Measurements from ENCODE around the gene IRGM.
"Not testable (repeated sequence)": the region's sequence is repeated elsewhere in the genome, so short reads cannot be mapped to it uniquely, and the experiment has no call there.

Gene IRGM

DNA sequence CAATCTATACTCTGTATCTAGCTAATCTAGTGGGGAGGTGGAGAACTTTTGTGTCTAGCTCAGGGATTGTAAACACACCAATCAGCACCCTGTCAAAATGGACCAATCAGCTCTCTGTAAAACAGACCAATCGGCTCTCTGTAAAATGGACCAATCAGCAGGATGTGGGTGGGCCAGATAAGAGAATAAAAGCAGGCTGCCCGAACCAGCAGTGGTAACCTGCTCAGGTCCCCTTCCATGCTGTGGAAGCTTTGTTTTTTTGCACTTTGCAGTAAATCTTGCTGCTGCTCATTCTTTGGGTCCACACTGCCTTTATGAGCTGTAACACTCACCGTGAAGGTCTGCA, at the start of gene IRGM:
IRGM (plus strand) TSS at position 214 of the 346 bp plus-strand sequence. CDS start 1,603 bp downstream, outside the sequence.
- DNase-seq (ENCODE audit: low spot score) = not testable (repeated sequence)

GRCh38 chr5:150797384-150797783, 48.9 kb upstream of the IRGM start:
- DNase-seq (ENCODE audit: low spot score) = no peak

- DNase-seq (ENCODE audit: low spot score) = peak; percentile 51
Measured at GRCh38 chr5:150801117-150801927, 45.0 kb upstream of the IRGM start.

- DNase-seq (ENCODE audit: low spot score) = no peak
Measured at GRCh38 chr5:150804388-150804787, 41.9 kb upstream of the IRGM start.

- no peak for DNase-seq (ENCODE audit: low spot score)
Measured at GRCh38 chr5:150809363-150809762, 37.0 kb upstream of the IRGM start.

DNA sequence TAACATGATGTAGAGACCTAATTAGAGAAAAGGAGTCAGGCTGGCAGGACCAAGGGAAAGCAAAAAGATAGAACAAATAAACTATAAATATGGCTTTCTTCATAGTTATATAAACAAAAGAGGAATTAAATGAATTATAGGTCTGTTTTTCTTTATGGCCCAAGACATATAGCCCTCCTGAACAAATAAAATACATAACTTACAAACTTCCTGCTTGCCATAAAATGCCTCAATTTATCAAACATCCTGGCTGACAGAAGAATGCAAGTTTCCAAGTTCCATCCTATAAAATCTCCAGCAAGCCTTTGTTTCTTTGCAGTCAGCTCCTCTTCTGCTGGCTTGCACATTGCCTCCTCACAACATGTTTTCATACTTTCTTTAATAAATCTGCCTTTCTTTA, 31.3 kb upstream of the IRGM start:
- DNase-seq (ENCODE audit: low spot score) = no peak

DNA sequence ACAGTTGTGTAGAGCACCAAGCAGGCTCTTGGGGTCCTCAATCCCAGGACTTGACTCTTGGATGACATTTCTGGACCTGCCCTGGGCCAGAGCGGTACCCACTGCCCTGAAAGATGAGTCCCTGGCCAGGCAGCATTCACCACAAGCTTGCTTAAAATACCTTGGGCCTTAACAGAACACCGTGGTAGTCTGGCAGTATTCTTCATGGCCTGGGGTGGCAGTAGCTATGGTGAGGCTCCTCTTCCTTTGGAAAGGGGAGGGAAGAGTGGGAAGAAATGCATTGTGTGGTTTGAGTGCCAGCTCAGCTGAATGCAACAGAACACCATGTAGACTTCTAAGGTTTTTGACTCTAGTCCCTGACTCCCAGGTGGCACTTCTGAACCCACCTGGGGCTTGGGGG, 29.4 kb upstream of the IRGM start:
- no peak for DNase-seq (ENCODE audit: low spot score)

GRCh38 chr5:150829744-150830143, 16.6 kb upstream of the IRGM start:
- DNase-seq (ENCODE audit: low spot score) = no peak

DNA sequence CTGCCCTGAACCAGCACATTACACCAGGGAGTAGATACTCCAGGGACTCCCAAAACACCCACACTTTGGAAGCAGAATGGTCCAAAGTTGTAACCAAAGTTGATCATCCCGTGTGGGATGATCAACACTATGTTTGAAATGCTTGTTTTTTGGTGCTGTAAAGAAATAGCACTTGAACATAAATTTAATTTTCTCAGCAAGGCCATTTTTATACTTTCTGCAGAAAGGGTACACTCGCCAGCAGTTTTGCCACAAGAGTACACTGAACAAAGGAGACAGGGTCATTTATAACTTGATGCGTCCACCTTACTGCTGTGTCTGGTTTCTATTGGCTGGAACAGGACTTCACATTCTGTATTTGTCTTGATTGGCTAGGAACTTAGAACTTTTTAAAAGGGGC, 14.5 kb upstream of the IRGM start:
- DNase-seq (ENCODE audit: low spot score) = not testable (repeated sequence)

- DNase-seq (ENCODE audit: low spot score) = no peak
Measured at GRCh38 chr5:150836064-150836463, 10.3 kb upstream of the IRGM start.

GRCh38 chr5:150836703-150837102, 9.6 kb upstream of the IRGM start:
- DNase-seq (ENCODE audit: low spot score) = no peak

DNA sequence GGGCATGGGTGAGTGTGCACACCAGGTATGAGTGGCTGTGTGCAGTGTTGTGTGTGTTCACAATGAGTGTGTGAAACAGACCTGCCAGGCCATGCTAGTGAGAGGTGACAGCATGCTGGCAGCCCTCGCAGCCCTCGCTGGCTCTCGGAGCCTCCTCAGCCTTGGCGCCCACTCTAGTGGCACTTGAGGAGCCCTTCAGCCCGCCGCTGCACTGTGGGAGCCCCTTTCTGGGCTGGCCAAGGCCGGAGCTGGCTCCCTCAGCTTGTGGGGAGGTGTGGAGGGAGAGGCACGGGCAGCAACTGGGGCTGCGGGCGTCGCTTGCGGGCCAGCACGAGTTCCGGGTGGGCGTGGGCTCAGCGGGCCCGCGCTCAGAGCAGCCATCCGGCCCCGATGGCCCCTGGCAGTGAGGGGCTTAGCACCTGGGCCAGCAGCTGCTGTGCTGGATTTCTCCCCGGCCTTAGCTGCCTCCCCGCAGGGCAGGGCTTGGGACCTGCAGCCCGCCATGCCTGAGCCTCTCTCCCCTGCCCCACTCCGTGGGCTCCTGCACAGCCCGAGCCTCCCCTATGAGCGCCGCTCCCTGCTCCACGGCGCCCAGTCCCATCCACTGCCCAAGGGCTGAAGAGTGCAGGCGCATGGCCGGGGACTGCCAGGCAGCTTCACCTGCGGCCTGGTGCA, 999 bp upstream of the IRGM start:
- DNase-seq (ENCODE audit: low spot score) = not testable (repeated sequence)

DNA sequence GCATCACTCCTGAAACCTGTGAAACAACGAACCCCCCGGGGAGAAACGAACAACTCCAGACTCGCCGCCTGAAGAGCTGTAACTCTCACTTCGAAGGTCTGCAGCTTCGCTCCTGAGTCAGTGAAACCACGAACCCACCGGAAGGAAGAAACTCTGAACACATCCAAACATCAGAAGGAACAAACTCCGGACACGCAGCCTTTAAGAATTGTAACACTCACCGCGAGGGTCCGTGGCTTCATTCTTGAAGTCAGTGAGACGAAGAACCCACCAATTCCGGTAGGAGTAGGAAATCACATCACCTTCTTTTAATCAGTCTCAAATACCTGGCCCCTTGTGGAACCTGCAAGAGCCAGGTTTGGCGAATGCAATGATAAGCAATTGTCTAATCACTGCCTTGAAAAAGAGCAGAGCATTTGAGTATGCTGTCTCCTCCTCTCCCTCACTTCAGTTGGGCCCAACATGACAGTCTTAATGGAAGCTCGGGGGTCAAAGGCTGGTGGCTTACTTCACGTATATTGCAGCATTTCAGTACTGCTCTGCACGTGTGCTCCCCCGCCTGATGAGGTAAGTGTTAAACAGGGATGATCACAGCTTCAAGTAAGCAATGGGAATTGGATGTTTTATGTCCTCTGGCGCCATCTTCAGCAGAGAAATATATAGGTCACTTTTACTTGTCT, 473 bp downstream of the IRGM start:
- DNase-seq (ENCODE audit: low spot score) = peak; percentile 81

- no peak for DNase-seq (ENCODE audit: low spot score)
Measured at GRCh38 chr5:150847334-150847695, 994 bp downstream of the IRGM start.

- no peak for DNase-seq (ENCODE audit: low spot score)
Measured at GRCh38 chr5:150848271-150848670, 1.9 kb downstream of the IRGM start.

DNA sequence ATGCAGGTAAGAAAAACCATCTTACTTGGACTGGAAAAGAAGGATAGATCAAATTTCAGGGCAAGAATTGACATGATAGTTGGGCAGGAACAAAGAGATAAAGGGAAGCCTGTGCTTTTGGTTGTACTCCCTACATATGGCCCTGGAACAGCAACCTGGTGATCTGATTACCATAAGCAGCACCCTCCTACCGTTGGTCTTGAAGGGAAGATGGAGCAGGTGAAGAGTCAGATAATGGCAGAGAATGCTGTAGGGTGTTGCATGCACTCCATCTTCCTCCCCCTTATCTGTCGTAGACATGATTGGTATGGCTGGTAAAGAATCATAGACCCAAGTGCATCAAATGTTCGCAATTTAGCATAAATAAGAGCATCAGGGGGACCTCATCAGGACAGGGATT, 4.7 kb downstream of the IRGM start:
- no peak for DNase-seq (ENCODE audit: low spot score)

DNA sequence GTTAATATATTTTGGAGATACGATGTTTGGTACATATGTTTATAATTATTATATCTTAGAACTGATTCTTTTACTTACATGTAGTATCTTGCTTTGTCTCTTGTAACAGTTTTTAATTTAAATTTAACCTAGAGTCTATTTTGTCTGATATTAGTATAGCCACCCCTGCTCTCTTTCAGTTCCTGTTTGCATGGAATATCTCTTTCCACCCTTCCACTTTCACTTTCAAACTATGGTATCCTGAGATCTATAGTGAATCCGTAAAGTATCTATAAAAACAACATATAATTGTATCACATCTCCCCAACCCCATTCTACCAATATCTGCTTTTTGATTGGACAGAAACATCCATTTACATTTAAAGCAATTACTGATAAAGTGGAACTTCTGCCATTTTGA, 7.2 kb downstream of the IRGM start:
- no peak for DNase-seq (ENCODE audit: low spot score)

GRCh38 chr5:150856700-150857099, 10.4 kb downstream of the IRGM start:
- DNase-seq (ENCODE audit: low spot score) = not testable (repeated sequence)

- no peak for DNase-seq (ENCODE audit: low spot score)
Measured at GRCh38 chr5:150860246-150860821, 14.0 kb downstream of the IRGM start.

- DNase-seq (ENCODE audit: low spot score) = no peak
Measured at GRCh38 chr5:150862070-150862469, 15.7 kb downstream of the IRGM start.

DNA sequence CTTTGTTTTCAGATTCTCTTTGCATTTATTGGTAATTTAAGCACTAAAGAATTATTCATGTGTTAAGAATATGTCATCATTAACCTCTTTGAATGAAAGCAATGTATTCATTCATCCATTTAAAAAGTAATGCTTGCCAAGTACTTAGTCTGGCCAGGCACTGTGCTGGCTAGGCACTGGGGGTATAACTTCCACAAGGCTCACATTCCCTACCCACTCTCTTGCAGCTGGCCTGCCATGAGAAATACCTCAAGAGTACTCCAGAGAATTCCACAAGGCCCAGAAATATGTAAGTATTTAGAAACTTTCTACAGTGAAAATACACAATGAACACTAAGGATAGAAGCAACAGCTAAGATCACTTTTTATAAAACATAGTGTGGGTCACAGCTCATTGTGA, 33.0 kb downstream of the IRGM start:
- DNase-seq (ENCODE audit: low spot score) = no peak
